Testis (tissue), 2 donors: Measurements from ENCODE around the gene CDH23.

Experiments
- CTCF ChIP-seq, 3 experiments: fragments of 450-650 bp in 2 of 3; fragments of 200-600 bp in 1 of 3; sonication (generic) in 1 of 3; IDR thresholded peaks; one replicate each; pipeline ENCODE4 v1.5.1; 2016 to 2019; ENCODE audit warnings: antibody characterized with exemption in 3 of 3, mild to moderate bottlenecking in 2 of 3, moderate library complexity in 1 of 3
- POLR2A ChIP-seq: fragments of 450-650 bp; IDR thresholded peaks from one replicate; pipeline ENCODE4 v1.6.1; 2017; ENCODE audit warnings: antibody characterized with exemption, mild to moderate bottlenecking, moderate library complexity

DNA sequence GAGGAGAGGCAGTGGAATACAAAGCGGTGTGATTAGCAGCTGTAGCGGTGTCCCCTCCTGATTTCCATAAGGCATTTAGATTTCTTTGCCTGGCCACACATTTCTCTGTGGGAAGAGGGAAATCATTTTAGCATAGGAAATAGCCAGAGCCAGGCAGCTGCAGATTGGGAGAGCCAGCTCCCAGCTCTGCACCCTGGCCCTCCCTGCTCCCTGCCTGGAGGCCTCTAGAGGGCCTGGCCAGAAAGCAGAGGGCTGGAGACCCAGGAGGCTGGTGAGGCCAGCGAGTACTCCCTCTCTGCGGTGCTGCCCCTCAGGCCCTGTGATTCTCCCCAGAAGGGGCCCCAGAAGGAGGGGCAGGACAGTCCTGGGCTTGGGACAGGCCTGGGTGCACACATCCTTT lies 237.2 kb downstream of the CDH23 start:
- TF ChIP-seq CTCF (IDR thresholded peaks at IDR 0.05): no peak
- no peak for TF ChIP-seq POLR2A
